Activated CD8-positive, alpha-beta T cell treated with anti-CD3 and anti-CD28 coated beads for 36 hours (primary cell): ENCODE measurements around the gene TCF7L2. TPM values are rescaled to one million over a fixed set of nuclear protein-coding genes. Genes with fewer than 3 reads are reported as not detected.

Experiments
- ATAC-seq: fragments of 200-7000 bp; cut with Tn5 transposase; one replicate; pipeline ENCODE4 v1.10.0; 2021; ENCODE audit warnings: mild to moderate bottlenecking, moderate library complexity
- CTCF ChIA-PET: fragments of 350-600 bp; sonication (Branson Sonifier 250); formaldehyde crosslinking; loops from one replicate; lab custom pipeline; 2021; ENCODE audit warnings: antibody characterized with exemption; lab: Charles Lee
- POLR2A ChIA-PET: fragments of 350-600 bp; sonication (Branson Sonifier 250); formaldehyde crosslinking; loops from one replicate; lab custom pipeline; 2021; ENCODE audit warnings: antibody characterized with exemption; lab: Charles Lee
- DNase-seq: peaks from one replicate; pipeline ENCODE4 v3.0.0-alpha.2; 2020
- H3K27ac Mint-ChIP-seq: one replicate; pipeline ENCODE4 v1.8.0; 2021; ENCODE audit warnings: mild to moderate bottlenecking, mixed read lengths
- H3K27me3 Mint-ChIP-seq: one replicate; pipeline ENCODE4 v1.8.0; 2021; ENCODE audit warnings: mixed read lengths
- H3K36me3 Mint-ChIP-seq: one replicate; pipeline ENCODE4 v1.8.0; 2021; ENCODE audit warnings: low read depth, mixed read lengths
- H3K4me1 Mint-ChIP-seq: one replicate; pipeline ENCODE4 v1.8.0; 2021; ENCODE audit warnings: low read depth, mixed read lengths
- H3K4me3 Mint-ChIP-seq: one replicate; pipeline ENCODE4 v1.8.0; 2021; ENCODE audit warnings: mild to moderate bottlenecking, moderate library complexity, mixed read lengths
- H3K9me3 Mint-ChIP-seq: one replicate; pipeline ENCODE4 v1.8.0; 2021; ENCODE audit warnings: mixed read lengths
- intact Hi-C: fragments of 100-400 bp; cut with micrococcal nuclease; formaldehyde crosslinking; loops from one replicate; pipeline ENCODE4 v1.10.0; 2022
- total RNA-seq, 2 experiments: library from RNA; stranded (reverse); gene quantifications; one replicate each; pipeline ENCODE4 v1.2.3, GENCODE V29; 2021
- TF ChIP-seq, protein P1 (sequence below): fragments of 200-600 bp; IDR thresholded peaks from one replicate; pipeline ENCODE4 v1.8.0; 2022; ENCODE audit warnings: antibody characterized with exemption, mild to moderate bottlenecking

The TCF7L2 gene
- total RNA-seq, 2 experiments from 2014 or later = 1.5 to 1.6 TPM

DNA sequence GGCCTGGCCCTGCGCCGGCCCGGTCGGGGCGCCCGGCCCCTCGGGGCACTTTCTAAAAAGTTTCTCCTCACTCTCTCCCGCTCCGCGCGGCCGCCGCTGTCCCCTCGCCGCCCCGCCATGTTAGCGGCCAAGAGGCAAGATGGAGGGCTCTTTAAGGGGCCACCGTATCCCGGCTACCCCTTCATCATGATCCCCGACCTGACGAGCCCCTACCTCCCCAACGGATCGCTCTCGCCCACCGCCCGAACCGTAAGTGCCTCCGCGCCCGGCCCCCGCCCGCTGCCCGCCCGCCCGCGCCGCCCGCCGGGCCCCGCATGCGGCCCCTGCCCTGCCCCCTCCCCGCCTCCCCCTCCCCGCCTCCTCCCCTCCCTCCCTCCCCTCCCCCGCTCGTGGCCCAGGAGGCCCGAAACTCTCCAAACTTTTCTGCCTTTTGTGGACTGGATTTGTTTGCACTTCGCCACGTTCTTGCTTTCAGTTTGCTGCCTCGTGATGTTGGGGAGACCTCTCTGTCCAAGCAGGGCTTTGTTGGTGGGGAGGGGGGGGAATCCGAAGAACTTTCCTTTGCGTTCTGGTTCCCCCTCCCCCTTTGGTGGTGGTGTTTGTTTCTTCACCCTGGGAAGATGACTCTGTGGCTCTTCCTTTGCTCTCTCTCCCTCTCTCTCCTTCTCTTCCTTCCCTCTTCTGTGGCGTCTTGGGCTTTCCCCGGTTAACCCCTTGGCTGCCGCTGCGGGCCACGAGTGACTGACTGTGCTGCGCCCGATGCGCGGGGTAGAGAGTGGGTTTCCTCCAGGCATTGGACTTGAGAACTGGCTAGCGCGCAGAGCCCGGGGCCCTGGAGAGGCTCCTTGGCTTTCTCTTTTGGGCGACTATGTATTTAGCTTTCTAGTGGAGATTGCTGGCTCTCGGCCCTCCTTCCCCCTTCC is 1.6 kb downstream of the TCF7L2 start:
- intact Hi-C loops = loop anchor here (2.0 kb wide), 1 partner anchor 29 kb away; no protein-coding TSS in a partner anchor
- CTCF ChIA-PET = no interaction called here
- POLR2A ChIA-PET = no interaction called here
- H3K27me3 Mint-ChIP-seq = peaks cover 34% of the 10 kb centered on the region
- ATAC-seq (peak; percentile 62), DNase-seq (peak; percentile 55)
- H3K36me3 Mint-ChIP-seq = no peaks in the 10 kb centered on the region
- peak overlapping the region; percentile 91 for H3K27ac Mint-ChIP-seq
- peaks cover 27% of the 10 kb centered on the region for H3K4me1 Mint-ChIP-seq
- TF ChIP-seq, protein P1, sequence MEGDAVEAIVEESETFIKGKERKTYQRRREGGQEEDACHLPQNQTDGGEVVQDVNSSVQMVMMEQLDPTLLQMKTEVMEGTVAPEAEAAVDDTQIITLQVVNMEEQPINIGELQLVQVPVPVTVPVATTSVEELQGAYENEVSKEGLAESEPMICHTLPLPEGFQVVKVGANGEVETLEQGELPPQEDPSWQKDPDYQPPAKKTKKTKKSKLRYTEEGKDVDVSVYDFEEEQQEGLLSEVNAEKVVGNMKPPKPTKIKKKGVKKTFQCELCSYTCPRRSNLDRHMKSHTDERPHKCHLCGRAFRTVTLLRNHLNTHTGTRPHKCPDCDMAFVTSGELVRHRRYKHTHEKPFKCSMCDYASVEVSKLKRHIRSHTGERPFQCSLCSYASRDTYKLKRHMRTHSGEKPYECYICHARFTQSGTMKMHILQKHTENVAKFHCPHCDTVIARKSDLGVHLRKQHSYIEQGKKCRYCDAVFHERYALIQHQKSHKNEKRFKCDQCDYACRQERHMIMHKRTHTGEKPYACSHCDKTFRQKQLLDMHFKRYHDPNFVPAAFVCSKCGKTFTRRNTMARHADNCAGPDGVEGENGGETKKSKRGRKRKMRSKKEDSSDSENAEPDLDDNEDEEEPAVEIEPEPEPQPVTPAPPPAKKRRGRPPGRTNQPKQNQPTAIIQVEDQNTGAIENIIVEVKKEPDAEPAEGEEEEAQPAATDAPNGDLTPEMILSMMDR = no peak
- peak overlapping the region; percentile 91 for H3K4me3 Mint-ChIP-seq
- H3K9me3 Mint-ChIP-seq = no peaks in the 10 kb centered on the region

GRCh38 chr10:112952282-112953173 is 2.5 kb downstream of the TCF7L2 start:
- intact Hi-C loops = no loop called here
- ATAC-seq (peak; percentile 26), DNase-seq (no peak)
- TF ChIP-seq, protein P1 = no peak
- Mint-ChIP-seq H3K36me3 (no peaks in the 10 kb centered on the region), H3K4me1 (peaks cover 27% of the 10 kb centered on the region), H3K9me3 (no peaks in the 10 kb centered on the region), H3K4me3 (peak overlapping the region; percentile 91), H3K27ac (peak overlapping the region; percentile 91), H3K27me3 (peaks cover 36% of the 10 kb centered on the region)
- POLR2A ChIA-PET = no interaction called here
- CTCF ChIA-PET = no interaction called here

DNA sequence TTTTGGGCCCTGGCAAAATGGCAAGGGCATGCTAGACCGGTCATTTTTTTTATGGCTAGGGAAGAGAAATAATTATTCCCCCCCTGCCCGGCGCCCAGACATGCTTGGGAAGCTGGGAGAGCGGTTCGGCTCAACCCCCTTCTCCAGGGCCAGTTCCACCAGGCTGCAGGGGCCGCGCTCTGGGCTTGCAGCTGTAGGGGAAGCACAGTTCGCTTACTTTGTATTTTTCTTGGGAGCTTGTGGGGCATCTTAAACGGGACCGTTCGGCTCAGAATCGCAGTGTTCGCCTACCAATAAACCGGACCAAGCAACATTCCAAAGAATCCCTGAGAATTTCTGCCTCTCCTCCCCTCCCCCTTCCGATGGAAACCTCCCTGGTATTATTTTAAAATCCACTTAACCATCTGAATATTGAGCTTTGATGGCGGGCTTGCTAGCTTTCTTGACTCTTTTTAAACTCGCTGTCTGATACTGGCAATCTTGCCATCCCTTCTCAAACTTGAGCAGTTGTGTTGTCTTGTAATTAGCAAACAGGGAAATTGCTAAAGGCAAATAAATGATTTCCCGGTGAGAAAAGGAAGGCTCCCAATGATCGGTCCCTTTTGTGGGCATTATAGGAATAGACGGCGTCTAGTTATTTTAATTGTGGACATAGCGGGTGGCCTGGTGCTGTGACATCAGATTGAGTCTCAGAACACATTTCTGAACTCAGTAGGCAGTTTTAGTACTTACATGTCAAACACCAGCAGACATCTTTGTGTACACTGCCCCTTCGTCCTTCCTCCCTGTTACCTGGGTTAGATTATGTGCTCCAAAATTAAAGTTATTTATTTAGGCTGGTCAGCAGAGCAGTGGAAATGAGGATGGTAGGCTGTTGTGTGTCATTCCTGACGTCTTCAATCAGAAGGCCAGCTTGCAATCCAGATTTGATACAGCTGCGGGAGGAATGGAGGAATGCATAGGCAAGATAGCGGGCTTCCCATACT is 3.4 kb downstream of the TCF7L2 start:
- Mint-ChIP-seq H3K9me3 (no peaks in the 10 kb centered on the region), H3K36me3 (no peaks in the 10 kb centered on the region), H3K27me3 (peaks cover 40% of the 10 kb centered on the region), H3K4me1 (peaks cover 27% of the 10 kb centered on the region), H3K4me3 (peak overlapping the region; percentile 59), H3K27ac (no peak overlapping the region)
- TF ChIP-seq, protein P1 = no peak
- ChIA-PET CTCF (no interaction called here), POLR2A (interaction anchor here (0.6 kb wide), 1 partner anchor 175 kb away, joined by 3 read pairs; no protein-coding TSS in a partner anchor)
- DNase-seq (no peak), ATAC-seq (no peak)
- intact Hi-C loops = no loop called here

DNA sequence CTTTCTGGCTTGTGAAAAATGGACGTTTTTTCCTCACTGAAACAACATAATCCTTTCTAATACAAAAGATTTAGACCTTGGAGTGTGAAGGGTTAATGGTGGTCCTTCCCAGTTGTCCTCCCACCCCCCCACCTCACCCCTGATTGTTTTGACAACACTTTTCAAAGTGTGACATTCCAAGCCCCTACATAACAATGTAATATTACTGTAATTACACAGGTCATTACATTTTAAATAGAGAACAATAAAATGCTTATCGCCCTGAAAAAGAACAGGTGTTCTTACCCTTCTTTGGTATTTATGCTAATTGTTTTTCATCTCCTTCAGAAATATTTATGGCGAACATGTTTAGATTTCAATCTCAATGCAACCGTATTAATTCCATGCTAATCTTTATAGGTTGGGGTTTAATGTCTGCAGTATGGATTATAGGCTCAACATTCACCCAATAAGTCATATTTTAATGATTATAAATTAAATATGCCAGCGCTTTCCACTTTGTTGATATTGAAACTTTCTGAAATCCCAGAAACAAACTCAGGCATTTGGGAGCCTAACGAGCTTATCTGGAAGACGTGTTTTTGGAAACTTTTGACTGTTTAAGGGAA is 5.0 kb downstream of the TCF7L2 start:
- CTCF ChIA-PET = interaction anchor here (0.6 kb wide), 1 partner anchor 170 kb away, joined by 3 read pairs; no protein-coding TSS in a partner anchor
- Mint-ChIP-seq H3K4me1 (peaks cover 27% of the 10 kb centered on the region), H3K9me3 (no peaks in the 10 kb centered on the region), H3K27ac (no peak overlapping the region), H3K36me3 (no peaks in the 10 kb centered on the region), H3K27me3 (peaks cover 32% of the 10 kb centered on the region), H3K4me3 (no peak overlapping the region)
- TF ChIP-seq, protein P1 = no peak
- DNase-seq (no peak), ATAC-seq (no peak)
- POLR2A ChIA-PET = no interaction called here
- intact Hi-C loops = no loop called here
